HG03442 (cell line): ENCODE results near the gene ACSL1.
"Not testable (repeated sequence)": the region's sequence is repeated elsewhere in the genome, so short reads cannot be mapped to it uniquely, and the experiment has no call there.

Source experiments
- ATAC-seq: cut with Tn5 transposase; IDR thresholded peaks from one replicate; pipeline ENCODE4 v1.9.1; 2021; ENCODE audit warnings: mild to moderate bottlenecking, moderate library complexity; ENCODE audit not compliant: unreplicated experiment

Gene ACSL1

DNA sequence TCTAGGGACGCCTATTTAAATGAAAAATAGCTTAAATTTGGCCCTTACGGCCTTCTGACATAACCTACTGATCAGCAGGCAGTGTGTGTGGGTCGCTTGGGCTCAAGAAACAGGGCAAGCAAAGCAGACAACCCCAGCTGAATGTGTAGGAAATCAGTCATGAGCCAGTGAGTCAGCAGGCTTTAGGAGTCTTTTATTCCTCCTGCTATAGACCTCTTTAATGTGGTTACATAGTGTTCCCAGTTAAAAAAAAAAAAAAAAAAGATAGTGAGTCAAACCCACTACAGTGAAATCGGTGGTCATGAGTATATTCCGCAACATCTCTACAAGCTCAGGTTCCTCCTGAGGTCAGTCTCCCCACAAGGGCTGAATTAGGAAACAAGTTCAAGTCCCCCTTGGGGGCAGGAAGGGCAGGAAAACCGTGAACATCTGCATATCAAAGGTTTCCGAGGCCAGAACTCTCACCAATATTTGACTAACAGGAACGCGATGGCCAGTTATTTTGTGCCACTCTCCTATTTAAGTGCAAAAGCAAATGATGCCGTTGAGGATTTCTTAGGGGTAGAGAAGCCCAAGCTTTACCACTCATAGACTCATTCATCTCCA is 32.7 kb downstream of the ACSL1 start:
- no peak for ATAC-seq

DNA sequence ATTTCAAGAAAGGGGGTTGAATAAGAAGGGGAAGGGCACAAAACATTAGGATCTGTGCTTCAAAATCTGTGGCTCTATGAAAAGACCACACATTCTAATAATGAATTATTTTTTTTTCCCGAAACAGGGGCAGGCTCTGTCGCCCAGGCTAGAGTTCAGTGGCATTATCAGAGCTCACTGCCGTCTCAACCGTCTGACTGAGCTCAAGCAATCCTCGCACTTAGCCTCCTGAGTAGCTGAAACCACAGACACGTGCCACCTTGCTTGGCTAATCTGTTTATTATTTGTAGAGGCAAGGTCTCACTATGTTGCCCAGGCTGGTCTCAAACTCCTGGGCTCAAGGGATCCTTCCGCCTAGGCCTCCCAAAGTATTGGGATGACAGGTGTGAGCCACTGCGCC is 33.4 kb downstream of the ACSL1 start:
- ATAC-seq: no peak

DNA sequence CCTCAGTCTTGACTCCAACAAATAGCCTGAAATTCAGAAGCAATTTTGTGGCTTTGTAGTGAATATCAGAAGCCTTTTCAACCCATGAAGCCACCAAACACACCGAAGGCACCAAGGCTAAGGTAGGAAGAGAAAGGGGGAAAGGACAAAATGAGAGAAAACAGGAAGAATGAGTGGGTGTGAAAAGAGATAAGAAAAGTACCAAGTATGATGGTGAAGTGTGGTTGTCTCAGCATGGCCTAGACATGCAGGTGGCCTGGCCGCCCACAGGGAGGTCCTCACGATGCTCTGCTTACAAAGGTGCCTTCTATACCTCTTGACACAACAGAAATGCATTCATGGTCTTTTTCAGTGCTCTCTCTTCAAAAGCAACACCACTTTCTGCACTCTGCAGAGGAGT is 34.9 kb downstream of the ACSL1 start:
- ATAC-seq: no peak

DNA sequence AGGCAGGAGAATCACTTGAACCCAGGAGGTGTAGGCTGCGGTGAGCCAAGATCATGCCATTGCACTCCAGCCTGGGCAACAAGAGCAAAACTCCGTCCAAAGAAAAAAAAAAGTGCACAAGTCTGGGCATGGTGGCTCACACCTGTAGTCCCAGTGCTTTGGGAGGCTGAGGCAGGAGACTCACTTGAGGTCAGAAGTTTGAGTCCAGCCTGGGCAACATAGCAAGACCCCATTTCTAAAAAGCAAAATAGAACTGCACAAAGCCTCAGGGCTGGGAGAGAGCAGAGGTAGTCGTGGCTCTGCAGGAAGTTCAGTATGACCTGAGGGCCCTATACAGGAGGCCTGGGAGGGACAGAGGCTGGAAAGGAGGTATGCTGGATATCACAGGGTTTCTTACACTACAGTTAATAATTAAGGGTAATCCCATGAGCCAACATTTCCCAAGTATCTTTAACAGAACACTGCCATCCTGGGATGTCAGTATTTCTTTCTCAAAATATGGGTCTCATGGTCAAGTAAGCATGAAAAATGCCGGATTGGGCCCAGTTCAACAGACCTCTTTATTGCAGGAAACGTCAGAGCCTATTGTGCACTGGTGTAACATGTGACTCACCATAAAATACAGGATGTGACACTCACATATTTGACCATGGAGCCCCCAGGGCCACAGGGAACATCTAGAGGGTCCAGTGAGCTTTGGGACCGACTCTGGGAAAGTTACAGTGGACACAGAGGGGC is 37.8 kb downstream of the ACSL1 start:
- ATAC-seq: no peak

GRCh38 chr4:184785813-184786212 is 40.0 kb downstream of the ACSL1 start:
- ATAC-seq: no peak

DNA sequence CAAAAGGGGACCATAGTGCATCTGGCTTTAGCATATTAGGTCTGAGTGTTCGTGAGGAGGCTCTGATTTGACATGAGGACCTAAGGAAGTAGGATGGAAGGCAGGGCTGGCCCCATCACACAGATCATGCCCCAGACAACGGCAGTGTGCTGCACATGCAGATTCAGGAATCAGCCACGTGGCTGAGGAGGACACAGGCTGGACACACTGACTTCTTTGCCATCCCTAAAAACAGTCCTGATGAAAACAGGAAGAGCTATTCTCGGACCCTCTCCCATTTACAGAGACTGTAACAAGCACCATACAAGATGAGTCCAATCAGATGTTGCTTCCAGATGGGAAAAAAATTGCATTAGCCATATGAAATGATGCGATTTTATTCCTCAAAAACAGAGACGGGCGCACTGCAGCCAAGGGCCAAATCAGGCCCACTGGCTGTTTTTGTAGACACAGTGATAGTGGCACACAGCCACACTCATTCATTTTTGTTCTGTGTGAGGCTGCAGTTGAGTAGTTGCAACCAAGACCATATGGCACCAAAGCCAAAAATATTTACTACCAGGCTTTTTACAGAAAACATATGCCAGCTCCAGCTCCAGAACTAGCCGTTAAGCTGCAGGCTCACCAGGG is 41.0 kb downstream of the ACSL1 start:
- ATAC-seq: no peak

- ATAC-seq: no peak
Measured at GRCh38 chr4:184782731-184783373, 42.9 kb downstream of the ACSL1 start.

- ATAC-seq: not testable (repeated sequence)
Measured at GRCh38 chr4:184779160-184779559, 46.6 kb downstream of the ACSL1 start.

GRCh38 chr4:184778325-184778724 is 47.4 kb downstream of the ACSL1 start:
- ATAC-seq: no peak

DNA sequence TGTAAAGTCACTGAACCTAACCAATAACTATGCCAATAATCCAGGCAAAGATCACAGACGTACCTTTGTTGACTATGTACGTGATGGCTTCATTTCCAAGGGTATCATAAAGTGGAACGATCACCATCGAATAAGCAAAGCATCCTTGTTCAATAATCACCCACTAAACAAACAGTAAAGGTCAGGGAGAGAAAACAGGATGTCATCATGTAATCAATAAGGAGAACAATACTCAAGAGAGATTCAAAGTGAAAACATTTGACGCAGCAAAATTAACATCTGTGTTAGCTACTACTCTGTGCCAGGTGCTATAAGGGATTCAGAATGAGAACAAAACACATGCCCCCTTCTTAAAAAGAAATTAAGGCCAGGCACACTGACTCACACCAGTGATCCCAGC is 48.9 kb downstream of the ACSL1 start:
- ATAC-seq: no peak

DNA sequence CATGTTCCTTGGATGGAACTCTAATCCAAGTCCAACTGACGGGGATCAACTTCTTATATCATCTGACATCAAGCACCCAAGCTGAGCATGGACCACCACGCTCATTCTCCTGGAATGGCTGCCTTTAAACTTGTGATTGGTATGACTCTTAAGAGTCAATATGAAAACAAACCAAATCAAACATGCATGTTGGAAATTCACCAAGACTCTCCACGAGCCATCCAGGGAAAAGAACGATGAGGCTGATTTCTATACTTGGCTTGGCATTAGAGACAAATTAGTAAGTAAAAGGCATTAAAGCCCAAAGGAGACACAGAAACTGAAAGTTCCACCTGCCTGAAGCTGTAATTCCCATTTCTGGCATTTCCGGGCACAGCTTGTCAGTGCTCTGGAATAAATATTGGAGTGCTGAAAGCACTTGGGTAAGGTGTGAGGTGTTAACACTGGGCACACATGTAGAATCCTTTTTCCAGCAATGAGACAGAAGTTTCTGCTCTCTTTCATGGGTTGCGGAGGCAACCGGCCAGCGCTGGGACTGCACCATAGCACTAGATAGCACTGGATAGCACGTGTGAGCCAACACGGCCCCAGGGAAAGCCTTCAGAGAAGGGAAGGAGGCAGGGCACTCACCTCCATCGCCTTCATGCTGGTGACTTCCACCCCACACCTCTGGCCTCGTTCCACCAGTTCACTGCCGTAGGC is 49.8 kb downstream of the ACSL1 start:
- no peak for ATAC-seq

- ATAC-seq: no peak
Measured at GRCh38 chr4:184774152-184774551, 51.6 kb downstream of the ACSL1 start.

DNA sequence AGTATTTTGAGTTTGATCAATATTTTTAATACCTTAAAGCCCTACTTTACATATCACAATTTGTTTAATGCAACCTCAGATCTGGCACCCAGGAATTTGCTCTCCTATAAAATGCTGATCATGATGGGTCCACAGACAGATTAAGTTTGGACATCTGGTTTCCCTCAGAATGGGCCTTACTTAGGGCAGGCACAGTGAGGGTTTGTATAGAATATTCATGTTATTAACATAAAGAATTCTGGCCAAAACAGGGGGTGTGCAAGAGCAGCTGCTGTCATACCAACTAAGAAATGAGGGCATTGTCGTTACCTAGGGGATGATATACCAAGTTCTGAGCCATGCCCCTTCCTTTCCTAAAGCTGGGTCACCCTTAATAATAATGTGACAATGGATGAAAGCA is 54.4 kb downstream of the ACSL1 start:
- ATAC-seq: no peak

DNA sequence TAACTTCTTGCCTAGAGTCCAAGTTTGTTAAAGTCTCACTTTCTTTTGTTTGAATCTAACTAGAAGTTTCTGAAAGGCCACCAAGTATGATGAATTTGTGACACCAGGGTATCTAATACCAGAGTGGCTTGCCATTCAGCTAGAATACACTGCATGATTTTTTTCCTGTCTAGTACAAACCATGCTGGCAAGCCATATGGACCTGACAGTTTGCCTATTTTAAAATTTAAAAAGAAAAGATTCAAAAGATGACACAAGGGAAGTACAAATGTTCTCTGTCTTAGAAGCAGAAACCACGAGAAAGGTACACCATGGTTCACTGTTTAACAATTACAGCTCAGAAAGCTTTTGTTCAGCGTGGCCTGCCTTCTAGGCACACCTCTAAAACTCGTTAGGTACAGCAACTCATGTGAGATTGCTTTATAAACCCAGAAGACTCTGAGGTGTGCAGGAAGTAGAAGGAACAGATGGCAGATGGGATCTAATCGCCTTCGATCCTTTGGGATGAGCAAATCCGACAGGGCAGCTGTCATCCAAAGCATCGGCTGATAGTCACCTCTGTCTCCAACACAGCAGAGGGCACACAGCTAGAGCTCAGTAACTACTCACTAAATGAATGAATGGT is 56.5 kb downstream of the ACSL1 start:
- ATAC-seq: no peak

GRCh38 chr4:184768296-184768695 is 57.5 kb downstream of the ACSL1 start:
- ATAC-seq: no peak

- ATAC-seq: no peak
Measured at GRCh38 chr4:184766446-184766845, 59.3 kb downstream of the ACSL1 start.

- ATAC-seq: no peak
Measured at GRCh38 chr4:184765473-184766340, 60.1 kb downstream of the ACSL1 start.

- ATAC-seq: no peak
Measured at GRCh38 chr4:184764601-184765000, 61.2 kb downstream of the ACSL1 start.

DNA sequence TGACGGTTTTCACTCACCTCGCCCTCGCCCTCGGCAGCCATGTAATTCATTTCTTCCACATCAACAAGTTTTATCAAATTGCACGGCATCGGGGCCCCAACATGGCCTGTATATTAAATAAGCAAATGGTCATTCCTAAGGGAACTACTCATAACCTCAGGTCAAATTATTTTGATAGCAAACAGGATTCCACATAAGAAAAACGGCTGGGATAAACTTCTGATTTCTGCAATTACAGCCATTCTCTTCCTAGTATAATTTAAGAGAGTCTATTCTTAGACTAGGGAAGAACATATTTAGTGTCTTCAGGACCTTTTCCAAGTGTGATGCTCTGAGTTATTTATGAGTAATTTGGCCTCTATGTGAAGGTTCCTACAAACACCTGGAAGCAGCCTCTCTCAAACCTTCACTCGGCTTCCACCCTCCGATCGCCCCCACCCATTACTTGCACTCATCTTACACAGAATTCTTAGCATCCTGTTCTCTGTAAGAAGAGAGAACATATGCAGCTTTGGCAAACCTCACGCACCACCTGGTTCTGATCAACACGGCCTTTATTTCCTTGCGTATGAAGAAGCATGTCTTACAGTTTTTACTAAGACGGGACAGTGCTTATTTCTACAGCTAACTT is 62.5 kb downstream of the ACSL1 start:
- ATAC-seq: no peak
